Measurements from ENCODE around the gene NANOS3. TPM values are rescaled to one million over a fixed set of nuclear protein-coding genes. Genes with fewer than 3 reads are reported as not detected.

Gene NANOS3
- total and polyA plus RNA-seq, 9 of the 15 experiments (the other 6 are each of a cell fraction or from before 2014, with no cell fraction given), result not detected

- TF ChIP-seq MEF2D (tag; conservative IDR thresholded peaks at IDR 0.05; ENCODE audit: low read depth) (peak; percentile 34; the same call in 1 of the 2 replicates), PHB (CRISPR knock-in tag; IDR thresholded peaks at IDR 0.05) (no peak; the same call in 1 of the 2 replicates), TEAD2 (tag; IDR thresholded peaks at IDR 0.05) (peak; percentile 29; the same call in 1 of the 2 replicates), PKNOX1 (IDR thresholded peaks at IDR 0.05) (peak; percentile 81), ZNF75A (CRISPR knock-in tag; IDR thresholded peaks at IDR 0.05) (no peak), CEBPG (CRISPR knock-in tag; IDR thresholded peaks at IDR 0.05) (0 out of 2 replicates have a peak, but pooled peaks have one; percentile 0), CEBPG (tag; conservative IDR thresholded peaks at IDR 0.05 in 1 of 2, IDR thresholded peaks at IDR 0.05 in 1 of 2) (peak in 1 of 2 experiments; percentile 30; a peak in 3 of 4 replicates), NEUROD1 (IDR thresholded peaks at IDR 0.05; ENCODE audit: borderline replicate concordance, low read depth, low read length, partially characterized antibody) (peak; percentile 51), HDAC8 (tag; IDR thresholded peaks at IDR 0.05) (peak; percentile 66; the same call in 1 of the 2 replicates), ZNF274 (IDR thresholded peaks at IDR 0.05; ENCODE audit: borderline replicate concordance, low read depth, low read length) (no peak), ARID4B (CRISPR knock-in tag; IDR thresholded peaks at IDR 0.05) (peak; percentile 87), NR1H2 (CRISPR knock-in tag; IDR thresholded peaks at IDR 0.05) (peak; percentile 67; the same call in 1 of the 2 replicates), ESRRA (IDR thresholded peaks at IDR 0.05; ENCODE audit: borderline replicate concordance, low read depth) (peak; percentile 81; the same call in 1 of the 2 replicates), ZNF395 (CRISPR knock-in tag; IDR thresholded peaks at IDR 0.05) (peak; percentile 84; the same call in 1 of the 2 replicates), GTF3C2 (IDR thresholded peaks at IDR 0.05; ENCODE audit: borderline replicate concordance, extremely low read depth, insufficient read length) (no peak), TRIM24 (IDR thresholded peaks at IDR 0.05) (peak; percentile 25 to 57; a peak in 2 of 4 replicates)
These were observed 30.2 kb upstream of the NANOS3 start (continued) for GRCh38 chr19:13846557-13847406.
